Measurements from ENCODE around the gene NUDCD3.

NUDCD3 gene

DNA sequence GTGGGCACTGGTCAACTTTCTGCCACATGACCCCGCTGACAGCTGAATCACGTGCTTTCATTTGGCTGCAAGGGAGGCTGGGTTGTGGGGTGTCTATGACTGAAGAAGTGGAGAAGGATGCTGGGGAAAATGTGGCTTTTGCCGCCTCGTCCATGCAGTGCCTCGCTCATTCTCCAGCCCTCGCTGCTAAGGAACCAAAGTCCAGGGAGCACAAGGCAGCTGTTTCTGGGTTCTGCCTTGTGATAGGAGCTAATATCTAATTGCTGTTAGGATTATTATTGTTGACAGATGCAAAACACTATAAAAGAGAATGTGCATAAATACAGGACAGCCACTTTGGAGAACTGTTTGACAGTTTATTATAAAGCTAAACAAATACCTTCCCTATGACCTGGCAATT lies 160.1 kb downstream of the NUDCD3 start:
- TF ChIP-seq, protein P1, sequence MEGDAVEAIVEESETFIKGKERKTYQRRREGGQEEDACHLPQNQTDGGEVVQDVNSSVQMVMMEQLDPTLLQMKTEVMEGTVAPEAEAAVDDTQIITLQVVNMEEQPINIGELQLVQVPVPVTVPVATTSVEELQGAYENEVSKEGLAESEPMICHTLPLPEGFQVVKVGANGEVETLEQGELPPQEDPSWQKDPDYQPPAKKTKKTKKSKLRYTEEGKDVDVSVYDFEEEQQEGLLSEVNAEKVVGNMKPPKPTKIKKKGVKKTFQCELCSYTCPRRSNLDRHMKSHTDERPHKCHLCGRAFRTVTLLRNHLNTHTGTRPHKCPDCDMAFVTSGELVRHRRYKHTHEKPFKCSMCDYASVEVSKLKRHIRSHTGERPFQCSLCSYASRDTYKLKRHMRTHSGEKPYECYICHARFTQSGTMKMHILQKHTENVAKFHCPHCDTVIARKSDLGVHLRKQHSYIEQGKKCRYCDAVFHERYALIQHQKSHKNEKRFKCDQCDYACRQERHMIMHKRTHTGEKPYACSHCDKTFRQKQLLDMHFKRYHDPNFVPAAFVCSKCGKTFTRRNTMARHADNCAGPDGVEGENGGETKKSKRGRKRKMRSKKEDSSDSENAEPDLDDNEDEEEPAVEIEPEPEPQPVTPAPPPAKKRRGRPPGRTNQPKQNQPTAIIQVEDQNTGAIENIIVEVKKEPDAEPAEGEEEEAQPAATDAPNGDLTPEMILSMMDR (IDR thresholded peaks at IDR 0.05; ENCODE audit: extremely low read depth, insufficient read depth, missing control alignments), result no peak
- DNase-seq (ENCODE audit: low spot score), result no peak
- in situ Hi-C loops (cut with MboI; ENCODE audit: low pct_unique_long_range_greater_than_20kb, low sequenced_read_pairs, unreplicated experiment), result no loop called here

DNA sequence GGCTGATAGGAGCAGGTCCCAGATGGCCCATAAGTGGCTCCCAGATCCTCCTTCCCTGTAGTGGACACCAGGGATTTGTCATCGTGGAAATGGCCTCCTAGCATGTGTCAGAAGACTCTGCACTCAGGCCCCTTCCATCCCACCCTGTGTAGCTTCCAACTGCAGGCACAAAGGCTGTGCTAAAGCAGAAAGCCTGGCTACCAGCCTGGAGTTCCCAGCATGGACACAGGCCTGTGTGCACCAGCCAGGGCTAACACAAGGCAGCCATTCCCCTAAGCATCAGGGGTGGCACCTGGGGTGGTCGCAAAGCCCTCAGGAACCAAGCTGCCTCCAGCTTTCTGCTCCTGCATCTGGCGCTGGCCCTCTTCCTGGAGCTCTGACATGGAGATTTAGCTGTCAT lies 160.6 kb downstream of the NUDCD3 start:
- in situ Hi-C loops (cut with MboI; ENCODE audit: low pct_unique_long_range_greater_than_20kb, low sequenced_read_pairs, unreplicated experiment), result no loop called here

More for the DNA sequence above, 160.6 kb downstream of the NUDCD3 start:
- DNase-seq (ENCODE audit: low spot score), result no peak
- TF ChIP-seq, protein P1 (IDR thresholded peaks at IDR 0.05; ENCODE audit: extremely low read depth, insufficient read depth, missing control alignments), result no peak

All from GM13977 (cell line).